Naive thymus-derived CD8-positive, alpha-beta T cell (primary cell): Measurements from ENCODE around the gene PLCG1. TPM values are rescaled to one million over a fixed set of nuclear protein-coding genes. Genes with fewer than 3 reads are reported as not detected.
"Not testable (repeated sequence)": the region's sequence is repeated elsewhere in the genome, so short reads cannot be mapped to it uniquely, and the experiment has no call there.

Source experiments
- ATAC-seq, 2 donors: fragments of 150-1000 bp; cut with Tn5 transposase in 1 of 2; sonication (Bioruptor Pico), chemical (Tn5 transposase) in 1 of 2; 1 replicate in 1 of 2; 2 replicates in 1 of 2; pipeline ENCODE4 v1.10.0; 2021; ENCODE audit warnings: mild to moderate bottlenecking in 2 of 2, moderate library complexity in 2 of 2
- POLR2A ChIA-PET: fragments of 350-600 bp; sonication (Branson Sonifier 250); formaldehyde crosslinking; loops from one replicate; lab custom pipeline; 2021; ENCODE audit warnings: antibody characterized with exemption; lab: Charles Lee
- DNase-seq, 10 donors: peaks; one replicate each; pipeline versions ENCODE4 v3.0.0 to v3.0.0-alpha.2; 2020 to 2022
- H3K27ac Mint-ChIP-seq, 10 donors: one replicate each; pipeline ENCODE4 v1.8.0; 2020 to 2022; ENCODE audit warnings: mild to moderate bottlenecking in 10 of 10, mixed read lengths in 10 of 10, moderate library complexity in 4 of 10, inconsistent platforms in 1 of 10
- H3K27me3 Mint-ChIP-seq, 5 donors: one replicate each; pipeline ENCODE4 v1.8.0; 2021 to 2022; ENCODE audit warnings: mixed read lengths in 5 of 5
- H3K36me3 Mint-ChIP-seq, 3 donors: one replicate each; pipeline ENCODE4 v1.8.0; 2020 to 2022; ENCODE audit warnings: mixed read lengths in 3 of 3, mild to moderate bottlenecking in 2 of 3, inconsistent platforms in 1 of 3
- H3K4me1 Mint-ChIP-seq, 4 donors: one replicate each; pipeline ENCODE4 v1.8.0; 2021 to 2022; ENCODE audit warnings: mixed read lengths in 4 of 4
- H3K4me3 Mint-ChIP-seq, 10 donors: one replicate each; pipeline ENCODE4 v1.8.0; 2020 to 2022; ENCODE audit warnings: mild to moderate bottlenecking in 10 of 10, mixed read lengths in 10 of 10, moderate library complexity in 6 of 10, inconsistent platforms in 1 of 10
- H3K9me3 Mint-ChIP-seq, 9 donors: one replicate each; pipeline ENCODE4 v1.8.0; 2020 to 2022; ENCODE audit warnings: mixed read lengths in 9 of 9, mild to moderate bottlenecking in 3 of 9, inconsistent platforms in 1 of 9, moderate library complexity in 1 of 9
- polyA plus RNA-seq, 3 donors: library from polyadenylated mRNA; unstranded; fragments of 300-500 nt; fragmentation: Illumina TruSeq; gene quantifications; one replicate each; pipeline ENCODE4 v1.2.3, GENCODE V29; 2021
- total RNA-seq, 8 experiments: library from RNA in 2 of 8; stranded (reverse) in 2 of 8; gene quantifications; one replicate each; pipeline ENCODE4 v1.2.3 and lab custom pipeline; 2021 to 2026

The PLCG1 gene
- total and polyA plus RNA-seq, 5 experiments from 2014 or later: 37.4 to 393 (median 92.5) TPM

GRCh38 chr20:41128317-41128716 lies 9.0 kb upstream of the PLCG1 start:
- Mint-ChIP-seq H3K4me1 (peaks cover 0 to 13% (median 5%) of the 10 kb centered on the region in 4 donors), H3K36me3 (peaks cover 0 to 42% (median 0%) of the 10 kb centered on the region in 3 donors)
- DNase-seq, H3K9me3 Mint-ChIP-seq, H3K27me3 Mint-ChIP-seq, ATAC-seq, H3K27ac Mint-ChIP-seq, H3K4me3 Mint-ChIP-seq: not testable (repeated sequence)
- POLR2A ChIA-PET: interaction anchor here (1.1 kb wide), 1 partner anchor 138 kb away, joined by 3 read pairs; no protein-coding TSS in a partner anchor

GRCh38 chr20:41131594-41132387 lies 5.6 kb upstream of the PLCG1 start:
- DNase-seq: no peak
- Mint-ChIP-seq H3K4me3 (no peak overlapping the region), H3K9me3 (no peaks in the 10 kb centered on the region), H3K27me3 (no peaks in the 10 kb centered on the region), H3K36me3 (peaks cover 0 to 14% (median 0%) of the 10 kb centered on the region in 3 donors), H3K27ac (peak overlapping the region in 4 of 10 donors; percentile 8 to 58 (median 46)), H3K4me1 (peaks cover 15 to 34% (median 26%) of the 10 kb centered on the region in 4 donors)
- no peak for ATAC-seq
- POLR2A ChIA-PET: interaction anchor here (1.0 kb wide), 1 partner anchor 36 kb away, joined by 3 read pairs; no protein-coding TSS in a partner anchor

- not testable (repeated sequence) for H3K9me3 Mint-ChIP-seq, DNase-seq, ATAC-seq, H3K27me3 Mint-ChIP-seq, H3K27ac Mint-ChIP-seq, H3K4me3 Mint-ChIP-seq
- Mint-ChIP-seq H3K4me1 (peaks cover 15 to 34% (median 26%) of the 10 kb centered on the region in 4 donors), H3K36me3 (peaks cover 0 to 11% (median 0%) of the 10 kb centered on the region in 3 donors)
- POLR2A ChIA-PET: interaction anchor here (16.1 kb wide), 1 partner anchor 27 kb away, joined by 734 read pairs; no protein-coding TSS in a partner anchor
Measured at GRCh38 chr20:41132388-41132775, 5.0 kb upstream of the PLCG1 start.

- POLR2A ChIA-PET: interaction anchor here (0.8 to 16.1 kb wide), 5 partner anchors 9 to 101 kb away, joined by 3 to 734 read pairs (median 23); no protein-coding TSS in a partner anchor
- Mint-ChIP-seq H3K4me1 (peaks cover 18 to 40% (median 30%) of the 10 kb centered on the region in 4 donors), H3K9me3 (no peaks in the 10 kb centered on the region), H3K27ac (peak overlapping the region in 1 of 10 donors; percentile 77), H3K27me3 (no peaks in the 10 kb centered on the region), H3K36me3 (peaks cover 0 to 11% (median 0%) of the 10 kb centered on the region in 3 donors), H3K4me3 (peak overlapping the region in 1 of 10 donors; percentile 3)
- ATAC-seq (no peak), DNase-seq (peak in 1 of 10 donors; percentile 45)
Measured at GRCh38 chr20:41133709-41134361, 3.5 kb upstream of the PLCG1 start.

- Mint-ChIP-seq H3K4me1 (peaks cover 23 to 47% (median 36%) of the 10 kb centered on the region in 4 donors), H3K9me3 (no peaks in the 10 kb centered on the region), H3K4me3 (peak overlapping the region in 3 of 10 donors; percentile 90 to 96 (median 96)), H3K27ac (peak overlapping the region in 8 of 10 donors; percentile 68 to 97 (median 84)), H3K36me3 (peaks cover 0 to 9% (median 0%) of the 10 kb centered on the region in 3 donors), H3K27me3 (no peaks in the 10 kb centered on the region)
- ATAC-seq (no peak), DNase-seq (no peak)
- POLR2A ChIA-PET: interaction anchor here (0.8 to 16.1 kb wide), 12 partner anchors 9 to 183 kb away, joined by 3 to 734 read pairs (median 3); partner anchors contain the start of gene ZHX3
Measured at GRCh38 chr20:41134362-41135186, 2.8 kb upstream of the PLCG1 start.

- ATAC-seq: peak; percentile 24 to 34
- no peaks in the 10 kb centered on the region for H3K9me3 Mint-ChIP-seq
- peak overlapping the region; percentile 85 to 96 (median 93) for H3K4me3 Mint-ChIP-seq
- peaks cover 0 to 3% (median 0%) of the 10 kb centered on the region in 3 donors for H3K36me3 Mint-ChIP-seq
- H3K27me3 Mint-ChIP-seq: no peaks in the 10 kb centered on the region
- peak overlapping the region; percentile 80 to 98 (median 93) for H3K27ac Mint-ChIP-seq
- POLR2A ChIA-PET: interaction anchor here (0.7 to 16.1 kb wide), 13 partner anchors 8 to 205 kb away, joined by 3 to 734 read pairs (median 3); partner anchors contain the start of gene ZHX3
- peak; percentile 52 to 81 (median 66) for DNase-seq
- H3K4me1 Mint-ChIP-seq: peaks cover 27 to 55% (median 43%) of the 10 kb centered on the region in 4 donors
Measured at GRCh38 chr20:41135187-41135887, 2.0 kb upstream of the PLCG1 start.

- H3K27me3 Mint-ChIP-seq: no peaks in the 10 kb centered on the region
- H3K4me1 Mint-ChIP-seq: peaks cover 33 to 62% (median 50%) of the 10 kb centered on the region in 4 donors
- H3K4me3 Mint-ChIP-seq: peak overlapping the region; percentile 85 to 96 (median 93)
- peak overlapping the region; percentile 87 to 98 (median 94) for H3K27ac Mint-ChIP-seq
- no peak for DNase-seq
- no peak for ATAC-seq
- H3K36me3 Mint-ChIP-seq: peaks cover 0 to 3% (median 0%) of the 10 kb centered on the region in 3 donors
- POLR2A ChIA-PET: interaction anchor here (0.7 to 16.1 kb wide), 9 partner anchors 8 to 204 kb away, joined by 3 to 734 read pairs (median 4); no protein-coding TSS in a partner anchor
- no peaks in the 10 kb centered on the region for H3K9me3 Mint-ChIP-seq
Measured at GRCh38 chr20:41135888-41136679, 1.3 kb upstream of the PLCG1 start.

GRCh38 chr20:41137614-41138474 lies 501 bp downstream of the PLCG1 start:
- POLR2A ChIA-PET: interaction anchor here (0.7 to 16.1 kb wide), 11 partner anchors 8 to 481 kb away, joined by 3 to 734 read pairs (median 5); partner anchors contain the start of genes CHD6 and ZHX3
- peaks cover 0 to 4% (median 0%) of the 10 kb centered on the region in 3 donors for H3K36me3 Mint-ChIP-seq
- peak overlapping the region; percentile 84 to 99 (median 94) for H3K4me3 Mint-ChIP-seq
- H3K9me3 Mint-ChIP-seq: no peaks in the 10 kb centered on the region
- DNase-seq (peak; percentile 57 to 87 (median 72)), ATAC-seq (peak; percentile 3 to 11)
- peak overlapping the region; percentile 89 to 99 (median 94) for H3K27ac Mint-ChIP-seq
- no peaks in the 10 kb centered on the region for H3K27me3 Mint-ChIP-seq
- H3K4me1 Mint-ChIP-seq: peaks cover 47 to 80% (median 67%) of the 10 kb centered on the region in 4 donors

GRCh38 chr20:41138475-41139226 lies 1.3 kb downstream of the PLCG1 start:
- H3K27ac Mint-ChIP-seq: peak overlapping the region; percentile 89 to 99 (median 94)
- no peaks in the 10 kb centered on the region for H3K27me3 Mint-ChIP-seq
- peaks cover 0 to 6% (median 0%) of the 10 kb centered on the region in 3 donors for H3K36me3 Mint-ChIP-seq
- POLR2A ChIA-PET: interaction anchor here (0.7 to 16.1 kb wide), 12 partner anchors 8 to 480 kb away, joined by 3 to 734 read pairs (median 4); partner anchors contain the start of genes CHD6 and ZHX3
- H3K9me3 Mint-ChIP-seq: no peaks in the 10 kb centered on the region
- DNase-seq: peak in 8 of 10 donors; percentile 37 to 73 (median 56)
- peak; percentile 28 to 39 for ATAC-seq
- H3K4me1 Mint-ChIP-seq: peaks cover 51 to 83% (median 74%) of the 10 kb centered on the region in 4 donors
- peak overlapping the region; percentile 84 to 99 (median 94) for H3K4me3 Mint-ChIP-seq
